Activated T-helper 1 cell treated with anti-CD3 and anti-CD28 coated beads, Interleukin-2, amount 50 U/mL, for 16 hours (primary cell): ENCODE measurements around the gene EHD3.

ENCODE experiments used
- DNase-seq, 2 donors: peaks; one replicate each; pipeline ENCODE4 v3.0.0-alpha.2; 2020; ENCODE audit warnings: low read depth in 1 of 2, low spot score in 1 of 2

Gene EHD3

GRCh38 chr2:31235504-31235902 lies 1.6 kb downstream of the EHD3 start:
- no peak for DNase-seq

- DNase-seq: no peak
Observed at GRCh38 chr2:31236433-31237205, 2.7 kb downstream of the EHD3 start.

GRCh38 chr2:31237348-31238017 lies 3.5 kb downstream of the EHD3 start:
- no peak for DNase-seq

- DNase-seq: no peak
Observed at GRCh38 chr2:31238126-31238905, 4.4 kb downstream of the EHD3 start.

GRCh38 chr2:31238906-31239592 lies 5.1 kb downstream of the EHD3 start:
- DNase-seq: no peak

GRCh38 chr2:31239593-31240177 lies 5.7 kb downstream of the EHD3 start:
- no peak for DNase-seq

- DNase-seq: no peak
Observed at GRCh38 chr2:31240381-31241365, 6.7 kb downstream of the EHD3 start.

GRCh38 chr2:31241625-31242270 lies 7.8 kb downstream of the EHD3 start:
- no peak for DNase-seq

- DNase-seq: no peak
Observed at GRCh38 chr2:31243053-31243452, 9.1 kb downstream of the EHD3 start.

GRCh38 chr2:31244101-31244500 lies 10.1 kb downstream of the EHD3 start:
- DNase-seq: no peak

GRCh38 chr2:31246184-31246852 lies 12.4 kb downstream of the EHD3 start:
- no peak for DNase-seq

- DNase-seq: no peak
Observed at GRCh38 chr2:31247711-31248110, 13.8 kb downstream of the EHD3 start.

GRCh38 chr2:31248139-31248538 lies 14.2 kb downstream of the EHD3 start:
- no peak for DNase-seq

- no peak for DNase-seq
Observed at GRCh38 chr2:31249009-31249690, 15.2 kb downstream of the EHD3 start.

- no peak for DNase-seq
Observed at GRCh38 chr2:31251018-31251417, 17.1 kb downstream of the EHD3 start.

GRCh38 chr2:31251851-31252250 lies 17.9 kb downstream of the EHD3 start:
- no peak for DNase-seq

- DNase-seq: no peak
Observed at GRCh38 chr2:31253356-31254131, 19.6 kb downstream of the EHD3 start.
